ENCODE measurements around the gene OTC.

OTC gene

DNA sequence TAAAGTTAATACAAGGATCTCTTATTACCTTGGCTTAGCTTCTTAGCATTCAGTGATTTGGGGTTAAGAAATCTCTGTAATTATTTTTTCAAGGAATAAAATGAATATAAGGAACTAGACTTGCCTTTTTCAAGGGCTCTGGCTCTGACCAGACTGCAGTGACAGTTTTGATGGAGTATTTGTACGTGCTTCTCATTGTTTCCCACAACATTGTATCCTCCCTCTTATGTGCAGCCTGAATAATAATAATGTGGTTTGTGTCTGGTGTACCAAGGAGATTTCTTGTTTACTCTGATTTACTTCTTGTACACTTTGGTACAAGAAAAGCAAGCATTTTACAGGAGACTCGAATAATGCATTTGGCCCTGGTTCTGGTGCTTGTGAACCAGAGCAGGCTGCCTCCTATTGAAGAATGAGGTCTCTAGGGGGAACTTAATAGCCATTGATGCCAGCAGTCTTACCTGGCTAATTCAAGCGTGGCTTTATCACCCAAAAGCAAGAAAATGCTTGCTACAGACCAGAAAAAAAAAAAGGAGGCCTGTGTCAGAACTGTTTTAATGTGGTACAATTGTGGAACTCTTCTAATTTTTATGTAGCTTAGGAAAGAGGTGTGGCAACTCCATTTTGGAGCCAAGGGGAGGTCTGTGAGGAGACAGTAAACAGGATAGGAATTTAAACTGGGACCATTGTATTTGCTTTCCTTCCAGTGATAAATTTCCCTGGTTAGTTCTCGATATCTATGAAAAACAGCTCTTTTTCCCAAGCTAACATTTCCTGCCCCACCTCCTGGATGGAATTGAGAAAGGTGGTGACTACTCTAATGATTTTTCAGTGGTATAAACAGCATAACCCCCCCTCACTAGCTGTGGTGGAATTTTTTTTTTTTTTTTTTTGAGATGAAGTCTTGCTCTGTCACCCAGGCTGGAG, 5.6 kb downstream of the OTC start:
- DNase-seq = no peak

DNA sequence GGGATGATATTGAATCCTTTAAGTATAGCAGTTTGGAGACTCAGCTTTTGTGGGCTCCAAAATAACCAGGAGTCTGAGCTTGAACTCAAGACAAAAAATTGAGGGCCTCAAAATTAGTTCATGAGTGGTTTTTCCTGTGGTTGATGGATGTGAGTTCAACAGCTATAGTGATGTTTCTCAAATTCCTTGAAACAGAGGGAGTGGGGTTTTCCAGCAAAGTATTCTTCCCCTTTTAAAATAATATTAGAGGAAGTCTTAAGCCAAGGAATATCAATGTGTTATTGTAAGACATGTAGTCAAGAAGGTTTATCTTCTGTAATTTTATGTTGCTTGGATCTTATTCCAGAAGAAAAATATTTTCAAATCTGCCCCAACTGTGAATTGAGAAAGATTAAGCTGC, 10.6 kb downstream of the OTC start:
- no peak for DNase-seq

DNA sequence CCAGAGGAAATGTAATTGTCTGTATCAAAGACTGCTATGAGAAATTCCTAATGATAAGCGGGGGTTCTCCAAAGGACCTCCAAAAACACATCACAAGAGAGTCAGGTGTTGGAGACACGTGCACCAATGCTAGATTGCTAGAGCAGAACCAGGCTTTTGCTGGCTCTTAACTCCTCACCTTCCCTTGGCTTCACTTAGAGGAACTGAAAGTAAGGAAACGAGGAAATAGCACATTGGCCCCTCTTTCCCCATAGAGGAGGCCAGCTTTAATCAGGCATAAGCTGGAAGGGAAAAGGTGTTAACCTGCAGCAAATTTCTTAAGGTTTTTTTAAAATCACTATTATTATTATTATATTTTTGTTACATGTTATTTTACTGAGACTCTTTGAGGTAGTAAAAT, 13.6 kb downstream of the OTC start:
- DNase-seq = no peak

DNA sequence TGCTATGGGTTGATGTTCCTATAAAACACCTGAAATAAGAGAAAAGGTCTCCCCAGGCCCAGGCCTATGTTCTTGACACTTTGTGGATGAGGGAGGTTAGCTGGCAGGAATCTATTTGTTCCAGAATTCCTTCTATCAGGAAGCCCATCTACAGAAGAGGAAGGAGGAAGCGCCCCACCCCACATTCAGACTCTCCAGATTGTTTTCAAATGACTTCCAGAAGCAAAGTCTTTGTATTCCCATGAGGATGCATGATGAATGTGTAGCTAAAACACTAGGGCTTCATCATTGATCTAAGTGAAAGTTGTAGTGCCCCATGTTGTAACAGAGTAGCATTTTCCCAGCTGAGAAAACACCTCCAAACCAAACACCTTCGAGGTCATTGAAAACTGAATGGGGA, 16.4 kb downstream of the OTC start:
- no peak for DNase-seq

DNA sequence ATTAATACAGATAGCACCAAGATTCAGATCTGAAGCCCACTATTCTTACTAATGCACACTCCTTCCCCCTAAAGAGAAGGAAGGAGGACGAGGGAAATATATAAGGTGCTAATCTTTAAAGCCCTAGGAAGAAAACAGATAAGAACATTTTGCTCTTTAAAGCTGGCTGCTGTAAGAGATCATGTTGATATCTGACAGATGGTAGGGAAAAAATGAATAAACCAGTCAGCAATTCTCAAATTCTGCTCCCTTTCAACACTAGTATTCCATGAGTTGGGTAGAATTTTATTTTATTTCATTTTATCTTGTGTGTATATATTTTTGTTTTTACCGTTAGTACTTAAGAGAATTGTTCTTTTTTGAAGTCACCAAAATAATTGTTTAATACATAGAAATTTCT, 19.2 kb downstream of the OTC start:
- no peak for DNase-seq

DNA sequence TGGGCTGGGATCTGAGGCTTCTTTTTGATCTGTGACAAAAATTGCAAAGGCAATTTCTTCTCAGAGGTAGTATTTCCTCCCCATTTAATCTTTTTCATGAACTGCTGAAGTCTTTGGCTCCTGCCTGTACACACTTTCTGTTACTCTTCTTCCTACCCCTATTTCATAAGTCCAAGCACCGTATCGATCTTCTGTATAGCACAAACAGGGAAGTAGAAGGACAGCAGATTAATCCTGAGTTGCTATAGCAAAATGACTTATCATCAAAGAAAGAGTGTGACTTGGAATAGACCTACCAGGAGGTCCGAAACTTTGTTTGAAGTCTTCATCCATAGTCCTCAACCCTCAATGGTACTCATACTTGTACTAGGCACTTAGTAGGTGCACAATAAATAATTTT, 22.0 kb downstream of the OTC start:
- DNase-seq = no peak

DNA sequence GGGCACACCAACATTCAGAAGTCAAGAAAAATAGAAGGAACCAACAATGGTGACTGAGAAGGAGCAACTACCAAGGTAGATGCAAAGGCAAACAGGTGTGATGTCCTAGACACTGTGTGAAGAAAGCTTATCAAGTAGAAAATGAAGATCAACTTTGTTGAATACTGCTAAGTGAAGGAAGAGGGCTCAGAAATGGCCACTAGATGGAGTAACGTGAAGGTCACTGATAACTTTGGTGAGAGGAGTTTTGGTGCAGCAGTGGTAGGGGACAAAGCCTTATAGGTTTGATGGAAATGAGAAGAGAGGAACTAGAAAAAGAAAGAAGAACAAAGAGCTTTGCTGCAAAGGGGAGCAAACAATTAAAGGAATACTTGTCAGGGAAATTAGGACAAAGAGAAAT, 23.5 kb downstream of the OTC start:
- DNase-seq = peak in 1 of 2 donors; percentile 2

DNA sequence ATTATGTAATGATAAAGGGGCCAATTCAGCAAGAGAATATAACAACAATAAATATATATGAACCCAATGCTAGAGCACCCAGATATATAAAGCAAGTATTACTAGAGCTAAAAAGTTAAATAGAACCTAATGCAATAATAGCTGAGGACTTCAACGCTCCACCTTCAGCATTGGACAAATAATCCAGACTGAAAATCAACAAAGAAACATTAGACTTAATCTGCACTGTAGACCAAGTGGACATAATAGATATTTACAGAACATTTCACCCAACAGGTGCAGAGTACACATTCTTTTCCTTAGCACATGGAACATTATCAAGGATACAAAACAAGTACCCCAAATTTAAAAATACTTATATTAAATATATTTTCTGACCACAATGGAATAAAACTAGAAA, 24.3 kb downstream of the OTC start:
- DNase-seq = no peak

DNA sequence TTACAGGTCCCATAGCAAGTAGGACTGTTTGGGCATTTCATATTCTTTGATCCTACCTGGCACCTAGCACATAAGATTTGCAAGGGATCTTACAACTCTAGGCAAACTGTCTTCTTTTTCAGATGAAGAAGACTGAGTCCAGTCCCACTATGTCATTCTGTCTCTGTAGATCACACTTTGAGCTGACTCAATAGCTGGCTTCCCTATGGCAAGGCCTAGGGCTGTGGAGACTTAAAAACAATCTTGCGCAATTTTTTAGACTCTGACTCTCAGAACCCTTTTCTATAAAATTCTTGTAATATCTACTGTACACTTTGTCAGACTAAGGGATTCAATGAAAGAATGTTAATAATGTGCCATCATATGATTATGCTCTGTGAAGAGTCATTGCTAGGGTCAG, 26.7 kb downstream of the OTC start:
- DNase-seq = no peak

DNA sequence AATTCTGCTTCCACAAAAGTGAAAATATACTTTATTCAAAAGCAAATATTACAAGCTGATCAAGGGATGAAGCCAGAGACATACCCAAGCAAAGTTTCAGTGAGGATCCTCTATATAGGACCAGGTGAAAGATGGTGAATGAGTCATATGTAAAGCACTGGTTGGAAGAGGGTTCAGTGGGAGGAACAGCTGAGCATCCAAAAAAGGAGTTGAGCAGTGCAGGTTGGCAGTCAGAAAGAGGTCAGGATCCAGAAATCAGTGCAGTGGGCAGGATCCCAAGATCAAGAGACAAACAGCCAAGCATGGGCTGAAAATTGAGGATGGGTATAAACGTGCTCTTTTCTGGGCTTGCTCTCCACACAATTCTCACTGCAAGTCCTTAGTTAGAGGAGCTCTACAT, 30.3 kb downstream of the OTC start:
- DNase-seq = no peak

DNA sequence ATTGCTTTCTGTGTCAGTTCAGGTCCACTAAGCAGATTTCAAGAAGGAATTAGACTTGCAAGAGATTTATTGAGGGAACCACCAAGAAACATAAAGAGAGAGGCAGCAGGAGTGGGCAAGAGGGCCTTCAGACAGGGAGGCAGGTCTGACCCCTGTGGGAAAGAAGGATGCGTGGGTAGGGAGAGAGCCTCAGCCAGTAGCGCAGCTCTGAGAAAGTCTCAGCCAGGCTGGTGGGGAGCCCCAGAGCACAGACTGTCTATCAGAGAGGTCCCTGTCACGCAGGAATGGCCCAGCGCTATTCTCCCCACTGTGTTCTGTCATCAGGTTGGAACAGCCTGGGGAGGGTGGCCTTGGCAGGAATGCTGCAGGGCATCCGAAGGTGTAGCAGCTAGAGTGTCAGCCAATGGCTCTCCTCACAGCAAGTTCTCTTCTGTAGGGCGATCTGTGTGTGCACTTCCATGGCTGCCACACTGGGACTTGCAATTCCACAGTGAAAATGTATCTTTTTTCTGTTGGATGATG, 48.0 kb downstream of the OTC start:
- no peak for DNase-seq

DNA sequence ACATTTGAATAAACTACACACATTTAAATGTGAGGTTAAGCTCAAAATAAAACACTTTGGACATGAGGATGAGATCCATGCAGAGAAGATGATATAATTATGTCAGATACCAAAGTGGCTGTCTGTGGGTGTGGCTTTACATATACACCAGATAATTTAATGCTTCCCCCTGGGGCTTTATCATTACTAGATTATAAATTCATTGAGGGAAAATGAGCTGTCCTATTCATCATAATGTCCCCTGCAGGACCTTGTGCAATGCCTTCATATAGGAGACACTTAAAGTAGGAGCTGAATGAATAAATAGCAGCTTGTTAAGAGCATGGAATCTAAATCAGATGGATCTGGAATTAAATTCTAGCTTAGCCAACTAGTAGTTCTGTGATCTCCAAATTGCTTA, 49.7 kb downstream of the OTC start:
- DNase-seq = no peak

DNA sequence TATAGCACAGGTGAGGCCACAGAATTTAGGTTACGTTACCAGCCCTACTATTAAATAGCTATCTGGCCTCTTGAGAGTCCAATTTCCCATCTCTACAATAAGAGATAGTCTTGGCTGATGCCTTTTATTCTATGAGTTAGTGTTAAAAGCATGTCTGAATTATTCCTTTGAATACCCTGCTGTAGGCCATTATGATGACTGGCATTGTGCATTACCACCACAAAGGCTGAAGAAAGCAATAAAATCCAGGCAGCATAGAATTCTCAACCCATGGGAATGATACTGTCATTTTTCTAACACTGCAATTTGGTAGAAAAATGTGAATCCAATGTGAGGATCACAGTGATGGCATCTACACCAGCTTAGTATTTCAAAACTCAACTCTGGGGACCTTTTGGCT, 51.4 kb downstream of the OTC start:
- DNase-seq = no peak

DNA sequence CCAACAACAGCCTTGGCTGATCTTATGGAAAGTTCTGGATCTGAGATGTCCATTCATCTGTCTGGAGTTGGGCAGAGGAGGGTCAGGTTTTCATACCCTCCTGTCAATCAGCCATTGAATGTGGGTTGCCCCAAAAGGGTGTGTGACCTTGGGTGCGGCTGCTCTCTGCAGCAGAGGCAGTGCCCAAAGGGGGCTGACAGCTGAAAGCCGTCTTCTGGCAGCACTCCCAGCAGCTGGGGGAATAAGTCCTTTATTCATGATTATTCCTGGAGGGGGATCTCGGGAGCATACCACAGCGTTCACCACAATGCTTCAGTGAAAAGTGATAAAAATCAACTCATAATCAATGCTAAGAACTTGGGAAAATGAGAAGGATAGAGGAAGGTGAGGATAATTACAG, 54.7 kb downstream of the OTC start:
- no peak for DNase-seq

DNA sequence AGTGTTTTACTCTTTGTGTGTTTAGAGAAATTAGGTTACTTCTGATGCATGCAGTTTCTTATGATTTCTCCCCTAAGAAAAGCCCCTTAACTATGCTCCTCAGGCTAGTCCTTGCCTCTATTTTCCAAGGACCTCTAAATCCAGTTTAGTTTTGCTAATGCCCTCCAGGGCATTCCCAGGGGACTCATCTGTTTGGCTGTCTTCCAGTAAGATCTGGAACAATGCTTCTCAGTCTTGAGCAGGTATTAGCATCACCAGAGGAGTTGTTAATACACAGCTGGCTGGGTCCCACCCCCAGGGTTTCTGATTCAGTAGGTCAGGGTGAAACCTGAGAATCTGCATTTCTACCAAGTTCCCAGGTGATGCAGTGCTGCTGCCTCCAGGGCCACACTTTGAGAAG, 56.9 kb downstream of the OTC start:
- DNase-seq = no peak

DNA sequence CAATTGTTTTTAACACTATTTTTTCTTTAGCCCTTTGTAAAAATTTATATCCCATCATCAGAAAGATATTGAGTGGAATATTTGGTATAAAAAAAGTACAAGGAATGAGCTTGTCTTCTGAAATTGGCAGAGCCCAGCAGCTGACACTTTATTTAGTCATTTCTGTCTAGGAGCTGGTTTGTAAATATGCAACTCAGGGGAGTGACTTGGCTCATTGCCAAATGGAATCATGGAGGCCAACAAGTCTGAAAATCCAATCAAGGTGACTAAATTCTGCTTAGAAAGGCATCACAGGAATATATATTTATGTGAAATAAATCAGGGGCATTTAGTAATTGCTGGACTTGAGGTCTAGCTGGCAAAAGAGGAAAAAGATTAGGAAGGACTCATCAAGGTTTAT, 74.4 kb downstream of the OTC start:
- DNase-seq = no peak

DNA sequence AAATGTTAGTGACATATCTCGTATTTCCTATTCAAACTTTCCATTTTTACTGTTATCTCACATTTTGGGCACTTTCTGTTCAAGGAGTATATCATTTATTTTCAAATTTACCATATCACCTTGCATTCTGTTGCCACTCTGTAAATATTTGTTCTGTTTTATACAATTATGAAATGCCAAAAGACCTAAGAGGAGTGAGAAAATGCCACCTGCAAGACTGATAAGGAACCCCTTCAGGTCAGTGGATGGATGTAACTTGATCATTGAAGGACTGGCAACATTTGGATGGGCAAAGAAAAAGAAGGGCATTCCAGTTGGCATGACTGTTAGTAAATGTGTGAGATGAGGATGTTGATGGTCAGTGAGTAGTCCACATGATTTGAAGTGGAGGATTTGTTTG, 79.1 kb downstream of the OTC start:
- no peak for DNase-seq

DNA sequence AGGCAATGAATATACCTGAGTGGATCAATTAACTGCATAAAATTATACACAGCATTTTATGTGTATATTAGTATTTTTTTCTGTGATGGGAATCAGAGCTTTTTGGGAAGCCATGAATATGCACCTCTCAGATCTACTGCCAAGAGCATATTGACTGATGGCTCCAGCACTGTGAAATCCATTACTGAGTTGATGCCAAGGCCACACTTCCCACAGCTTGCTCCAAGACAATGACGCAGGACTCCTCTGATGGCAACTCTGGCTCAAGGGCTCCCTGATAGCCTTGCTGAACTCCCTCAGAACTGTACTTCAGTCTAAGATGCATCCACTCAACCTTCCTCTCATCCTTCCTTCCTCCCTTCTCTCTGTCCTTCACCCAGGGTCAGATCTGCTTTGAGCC, 82.7 kb downstream of the OTC start:
- no peak for DNase-seq

DNA sequence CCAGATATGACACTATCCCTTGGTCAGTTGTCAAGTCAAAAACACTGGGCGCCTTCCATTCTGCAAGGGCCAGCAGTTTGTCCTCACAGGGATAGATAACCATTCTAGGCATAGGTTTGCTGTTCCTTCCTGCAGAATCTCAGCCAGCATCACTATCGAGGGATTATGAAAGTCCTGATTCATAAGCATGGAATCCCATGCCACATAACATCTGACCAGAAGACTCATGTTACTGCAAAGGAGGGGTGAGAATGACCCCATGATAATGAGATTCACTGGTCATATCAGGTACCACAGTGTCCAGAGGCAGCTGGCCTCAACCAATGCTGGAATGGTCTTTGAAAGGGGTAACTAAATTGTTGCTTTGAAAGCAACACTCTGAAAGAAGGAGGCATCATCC, 84.7 kb downstream of the OTC start:
- no peak for DNase-seq

DNA sequence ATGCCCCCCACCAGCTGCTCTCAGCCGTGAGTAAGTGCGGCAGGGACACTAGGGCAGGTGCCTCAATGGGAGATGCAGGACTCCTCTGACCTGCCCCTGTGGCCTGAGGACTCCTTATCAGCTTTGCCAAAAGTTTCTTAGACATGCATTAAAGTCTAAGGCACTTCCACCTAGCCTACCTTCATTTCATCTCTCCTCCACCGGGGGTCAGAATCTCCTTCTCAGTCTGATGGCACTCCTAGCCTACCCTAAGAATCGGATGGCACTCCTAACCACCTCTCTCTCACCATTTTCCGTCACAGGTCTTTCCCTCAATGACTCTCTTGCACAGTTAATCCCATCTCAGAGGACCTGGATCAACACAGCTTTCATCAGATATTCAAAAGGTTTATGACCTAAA, 85.9 kb downstream of the OTC start:
- DNase-seq = no peak

DNA sequence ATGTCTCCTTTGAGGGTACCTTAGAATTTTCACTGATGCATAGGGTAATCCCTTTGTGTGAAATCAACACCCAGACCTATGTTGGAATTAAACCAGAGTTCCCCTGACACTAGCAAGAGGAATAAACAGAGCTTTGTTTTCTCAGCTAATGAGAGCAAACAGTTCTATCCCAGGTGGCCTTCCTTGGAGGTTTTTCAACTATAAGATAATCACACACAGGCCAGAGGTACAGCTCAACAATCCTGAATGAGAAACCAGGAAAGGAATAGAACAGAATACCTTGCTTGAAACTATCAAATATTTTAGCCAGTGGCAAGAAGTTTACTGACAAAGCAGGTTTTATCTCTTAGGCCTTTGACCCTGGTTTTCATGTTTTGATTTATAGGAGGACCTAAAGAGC, 100.2 kb downstream of the OTC start:
- no peak for DNase-seq

DNA sequence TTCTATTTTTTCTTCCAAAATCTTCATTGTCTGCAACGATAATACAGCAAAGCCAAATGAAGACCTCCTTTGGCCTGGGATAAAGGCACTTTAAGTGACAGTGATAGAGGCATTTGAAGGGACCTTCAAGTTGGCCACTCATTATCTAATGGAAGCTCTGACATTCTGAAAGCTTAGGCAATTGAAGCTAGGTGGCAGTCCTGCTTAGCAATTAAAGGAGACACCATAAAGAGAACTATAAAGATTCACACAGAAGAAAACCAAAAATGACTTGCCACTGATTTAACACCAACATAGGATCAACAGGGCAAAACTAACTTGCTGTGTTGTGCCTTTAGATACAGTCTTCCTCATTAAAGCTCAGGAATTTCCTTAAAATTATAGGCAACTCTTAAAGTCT, 105.7 kb downstream of the OTC start:
- no peak for DNase-seq

DNA sequence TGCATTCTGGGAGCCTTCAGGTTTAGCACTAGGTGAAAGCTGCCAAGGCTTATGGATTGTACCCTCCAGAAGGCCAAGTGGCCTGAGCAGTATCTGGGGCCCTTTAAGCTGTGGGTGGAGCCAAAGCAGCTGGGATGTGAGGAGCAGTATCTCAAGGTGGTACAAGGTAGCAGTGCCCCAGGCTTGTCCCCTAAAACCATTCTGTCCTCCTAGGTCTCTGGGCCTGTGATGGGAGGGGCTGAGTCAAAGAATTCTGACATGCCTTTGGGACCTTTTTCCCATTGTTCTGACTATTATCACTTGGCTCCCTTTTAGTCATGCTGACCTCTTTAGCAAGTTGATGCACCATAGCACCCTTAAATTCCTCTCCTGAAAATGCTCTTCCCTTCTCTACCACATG, 109.9 kb downstream of the OTC start:
- DNase-seq = no peak

DNA sequence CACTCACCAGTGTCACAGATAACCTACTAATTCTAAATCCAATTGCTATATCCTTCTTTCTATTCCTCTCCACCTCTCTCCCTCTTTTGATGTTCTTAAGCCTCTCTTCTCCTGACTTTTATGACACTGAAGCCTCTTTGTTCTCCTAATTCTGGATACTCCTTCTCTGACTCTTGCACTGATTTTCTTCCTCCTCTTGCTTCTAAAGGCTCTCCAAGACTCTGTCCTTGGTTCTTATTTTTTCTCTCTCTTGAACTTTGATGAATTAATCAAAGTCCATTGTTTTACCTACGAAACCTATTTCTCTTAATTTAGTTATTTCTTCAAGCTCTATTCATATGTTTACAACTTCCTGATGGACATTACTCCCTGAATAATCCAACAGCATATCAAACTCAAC, 113.3 kb downstream of the OTC start:
- DNase-seq = no peak

DNA sequence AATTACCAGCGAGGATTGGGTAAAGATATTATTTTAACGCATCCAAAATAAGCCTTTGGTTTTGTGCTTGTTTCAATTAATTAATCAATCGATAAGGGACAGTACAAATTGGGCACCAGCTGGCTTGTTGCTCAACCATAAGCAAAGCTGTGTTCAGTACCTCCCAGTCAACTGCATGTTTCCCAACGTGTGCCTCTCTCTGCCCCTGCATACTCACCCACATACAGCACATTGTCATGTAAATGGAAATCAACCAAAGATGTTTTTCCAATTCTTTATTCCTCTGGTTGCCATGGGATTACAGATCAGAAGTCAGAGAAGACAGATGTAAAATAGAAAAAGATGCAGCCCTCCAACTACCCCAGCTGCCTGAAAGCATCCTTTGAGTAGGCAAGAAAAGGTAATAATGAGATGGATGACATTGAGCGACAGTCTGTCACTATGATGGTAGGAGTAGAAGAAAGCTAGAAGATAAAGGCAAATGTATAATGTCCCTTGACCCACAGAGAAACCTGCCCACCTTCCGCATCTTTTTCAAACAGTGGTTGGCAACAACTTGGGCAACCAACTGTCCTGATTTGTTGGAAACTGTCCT, 116.3 kb downstream of the OTC start:
- DNase-seq = no peak
